Measurements from ENCODE around the gene CMTM3.
"Not testable (repeated sequence)": the region's sequence is repeated elsewhere in the genome, so short reads cannot be mapped to it uniquely, and the experiment has no call there.

The CMTM3 gene

GRCh38 chr16:66592814-66593213 is 11.7 kb upstream of the CMTM3 start:
- no peak for DNase-seq (ENCODE audit: low spot score)
- TF ChIP-seq, protein P1, sequence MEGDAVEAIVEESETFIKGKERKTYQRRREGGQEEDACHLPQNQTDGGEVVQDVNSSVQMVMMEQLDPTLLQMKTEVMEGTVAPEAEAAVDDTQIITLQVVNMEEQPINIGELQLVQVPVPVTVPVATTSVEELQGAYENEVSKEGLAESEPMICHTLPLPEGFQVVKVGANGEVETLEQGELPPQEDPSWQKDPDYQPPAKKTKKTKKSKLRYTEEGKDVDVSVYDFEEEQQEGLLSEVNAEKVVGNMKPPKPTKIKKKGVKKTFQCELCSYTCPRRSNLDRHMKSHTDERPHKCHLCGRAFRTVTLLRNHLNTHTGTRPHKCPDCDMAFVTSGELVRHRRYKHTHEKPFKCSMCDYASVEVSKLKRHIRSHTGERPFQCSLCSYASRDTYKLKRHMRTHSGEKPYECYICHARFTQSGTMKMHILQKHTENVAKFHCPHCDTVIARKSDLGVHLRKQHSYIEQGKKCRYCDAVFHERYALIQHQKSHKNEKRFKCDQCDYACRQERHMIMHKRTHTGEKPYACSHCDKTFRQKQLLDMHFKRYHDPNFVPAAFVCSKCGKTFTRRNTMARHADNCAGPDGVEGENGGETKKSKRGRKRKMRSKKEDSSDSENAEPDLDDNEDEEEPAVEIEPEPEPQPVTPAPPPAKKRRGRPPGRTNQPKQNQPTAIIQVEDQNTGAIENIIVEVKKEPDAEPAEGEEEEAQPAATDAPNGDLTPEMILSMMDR (IDR thresholded peaks at IDR 0.05) = no peak
- no peak overlapping the region for H3K4me3 ChIP-seq
- H3K27ac ChIP-seq = no peak overlapping the region

DNA sequence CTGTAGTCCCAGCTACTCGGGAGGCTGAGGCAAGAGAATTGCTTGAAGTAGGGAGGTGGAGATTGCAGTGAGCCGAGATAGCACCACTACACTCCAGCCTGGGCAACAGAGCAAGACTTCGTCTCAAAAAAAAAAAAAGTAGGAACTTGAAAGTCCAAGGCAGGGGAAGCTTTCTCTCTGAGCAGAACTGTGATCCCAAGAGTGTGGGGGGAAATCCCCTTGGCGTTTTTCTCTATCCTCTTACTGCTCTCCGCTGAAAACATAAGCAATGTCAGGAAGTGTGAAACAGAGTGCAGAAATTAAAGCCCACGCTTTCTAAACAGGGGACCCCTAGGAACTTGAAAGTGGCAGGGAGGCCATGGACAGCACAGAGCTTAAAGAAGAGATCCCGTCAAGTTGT is 9.8 kb upstream of the CMTM3 start:
- Histone ChIP-seq H3K27ac (no peak overlapping the region), H3K4me3 (no peak overlapping the region)
- DNase-seq (ENCODE audit: low spot score) = no peak
- TF ChIP-seq, protein P1 (IDR thresholded peaks at IDR 0.05) = no peak

DNA sequence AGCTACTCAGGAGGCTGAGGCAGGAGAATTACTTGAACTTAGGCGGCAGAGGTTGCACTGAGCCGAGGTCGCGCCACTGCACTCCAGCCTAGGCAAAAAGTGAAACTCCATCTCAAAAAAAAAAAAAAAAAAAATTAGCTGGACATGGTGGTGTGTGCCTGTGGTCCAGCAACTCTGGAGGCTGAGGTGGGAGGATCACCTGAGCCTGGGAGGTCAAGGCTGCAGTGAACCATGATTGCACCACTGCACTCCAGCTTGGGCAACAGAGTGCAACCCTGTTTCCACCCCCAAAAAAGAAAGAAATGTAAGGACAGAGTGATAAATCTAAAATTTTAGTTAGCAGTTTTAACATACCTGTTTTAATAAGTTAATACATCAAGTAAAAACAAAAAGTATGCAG is 7.9 kb upstream of the CMTM3 start:
- H3K4me3 ChIP-seq; H3K27ac ChIP-seq; DNase-seq (ENCODE audit: low spot score): not testable (repeated sequence)

DNA sequence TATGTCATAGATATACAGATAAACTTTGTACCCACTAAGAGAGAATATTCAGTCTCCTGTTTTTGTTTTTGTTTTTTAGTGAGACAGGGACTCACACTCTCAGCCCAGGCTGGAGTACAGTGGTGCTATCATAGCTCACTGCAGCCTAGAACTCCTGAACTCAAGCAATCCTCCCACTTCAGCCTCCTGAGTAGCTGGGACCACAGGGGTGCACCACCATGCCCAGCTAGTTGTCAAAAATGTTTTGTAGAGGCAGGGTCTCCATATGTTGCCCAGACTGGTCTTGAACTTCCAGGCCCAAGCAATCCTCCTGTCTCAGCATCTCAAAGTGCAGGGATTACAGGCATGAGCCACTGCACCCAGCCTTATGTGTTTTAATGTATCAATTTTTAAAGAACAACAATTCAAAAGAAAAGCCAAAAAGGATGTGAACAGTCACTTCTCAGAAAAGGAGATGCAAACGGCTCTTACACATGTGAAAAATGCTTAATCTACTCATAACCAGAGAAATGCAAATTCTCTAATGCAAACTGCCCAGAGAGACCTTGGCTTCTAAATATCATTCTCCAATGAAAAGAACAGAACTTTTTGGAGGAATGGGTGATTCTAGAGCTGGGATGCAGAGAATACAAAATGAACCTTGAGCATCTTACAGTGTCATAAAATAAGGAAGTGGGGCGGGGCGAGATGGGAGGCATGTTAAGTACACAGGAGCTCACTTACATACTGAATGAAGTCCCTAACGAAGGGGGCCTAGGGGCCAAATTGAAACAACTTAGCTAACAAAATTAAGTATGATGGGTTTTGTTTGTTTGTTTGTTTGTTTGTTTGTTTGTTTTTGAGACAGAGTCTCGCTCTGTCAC is 7.3 kb upstream of the CMTM3 start:
- TF ChIP-seq, protein P1 (IDR thresholded peaks at IDR 0.05) = no peak
- no peak for DNase-seq (ENCODE audit: low spot score)

GRCh38 chr16:66598111-66598510 is 6.4 kb upstream of the CMTM3 start:
- no peak overlapping the region for H3K4me3 ChIP-seq
- no peak overlapping the region for H3K27ac ChIP-seq
- no peak for DNase-seq (ENCODE audit: low spot score)
- TF ChIP-seq, protein P1 (IDR thresholded peaks at IDR 0.05) = no peak

More for the DNA sequence above, 7.3 kb upstream of the CMTM3 start:
- H3K27ac ChIP-seq = no peak overlapping the region
- no peak overlapping the region for H3K4me3 ChIP-seq

- H3K4me3 ChIP-seq = no peak overlapping the region
- DNase-seq (ENCODE audit: low spot score) = no peak
- H3K27ac ChIP-seq = no peak overlapping the region
- TF ChIP-seq, protein P1 (IDR thresholded peaks at IDR 0.05) = no peak
Observed at GRCh38 chr16:66599726-66600125, 4.8 kb upstream of the CMTM3 start.

DNA sequence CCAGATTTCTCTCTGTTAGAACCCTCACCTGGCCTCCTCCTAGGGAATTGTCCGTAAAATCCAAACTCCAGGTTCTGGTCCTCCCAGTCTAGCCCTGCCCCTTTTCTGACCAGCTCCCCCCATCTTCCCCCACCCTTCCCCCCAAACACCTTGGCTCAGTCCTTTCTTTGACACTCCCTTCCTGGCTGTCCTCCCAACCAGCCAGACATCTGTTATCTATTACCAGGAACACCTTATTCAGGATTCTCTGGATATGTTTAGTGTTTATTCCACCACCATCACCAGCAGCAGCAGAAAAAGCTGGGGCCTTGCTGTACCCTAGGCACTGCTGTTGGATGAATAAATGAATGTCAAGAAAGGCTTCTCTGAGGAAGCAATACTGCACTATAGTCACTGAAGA is 4.0 kb upstream of the CMTM3 start:
- no peak for DNase-seq (ENCODE audit: low spot score)

More for the DNA sequence above, 4.0 kb upstream of the CMTM3 start:
- H3K27ac ChIP-seq = no peak overlapping the region
- H3K4me3 ChIP-seq = no peak overlapping the region
- TF ChIP-seq, protein P1 (IDR thresholded peaks at IDR 0.05) = no peak

All from coronary artery (tissue), 2 donors.